Mesodermal cell (in vitro differentiated cells): ENCODE data around the gene AEBP1. TPM values are rescaled to one million over a fixed set of nuclear protein-coding genes. Genes with fewer than 3 reads are reported as not detected.
A peak's percentile ranks its signal among the peaks of the same experiment; 100 is the strongest.

Experiments used
- H3K27ac ChIP-seq: 2 replicates; pipeline ENCODE4 v1.7.0; 2013; ENCODE audit warnings: mild to moderate bottlenecking, low read depth, low read length, moderate library complexity; ENCODE audit not compliant: severe bottlenecking
- H3K36me3 ChIP-seq: 2 replicates; pipeline ENCODE4 v1.7.1; 2013; ENCODE audit warnings: mild to moderate bottlenecking, low read length, moderate library complexity; ENCODE audit not compliant: control insufficient read depth, insufficient read depth
- H3K4me1 ChIP-seq: one replicate; pipeline ENCODE4 v1.7.1; 2013; ENCODE audit warnings: mild to moderate bottlenecking, low read length; ENCODE audit not compliant: insufficient read depth, control insufficient read depth, poor library complexity, severe bottlenecking
- H3K4me3 ChIP-seq: 2 replicates; pipeline ENCODE4 v1.7.0; 2013; ENCODE audit warnings: low read length, control low read depth, mild to moderate bottlenecking; ENCODE audit not compliant: insufficient read depth, poor library complexity, severe bottlenecking; ENCODE audit errors: extremely low read depth
- H3K9me3 ChIP-seq: 2 replicates; pipeline ENCODE4 v1.7.1; 2013; ENCODE audit warnings: mild to moderate bottlenecking, low read length, moderate library complexity; ENCODE audit not compliant: control insufficient read depth
- WGBS, 2 experiments: methylation state at CpG; one replicate each; pipeline ENCODE4 v1.1.5; 2013; ENCODE audit warnings: missing lambda C conversion rate in 2 of 2; ENCODE audit not compliant: insufficient coverage in 2 of 2; 5-methylcytosine and 5-hydroxymethylcytosine counted together
- polyA plus RNA-seq, 2 experiments: library from polyadenylated mRNA; stranded (reverse); fragments of 50-300 nt; gene quantifications; one replicate each; pipeline ENCODE4 v1.2.3, GENCODE V29; 2013

The AEBP1 gene
- 109 TPM for polyA plus RNA-seq (2013, experiment 1 of 2)
- 89.5 TPM for polyA plus RNA-seq (2013, experiment 2 of 2)

DNA sequence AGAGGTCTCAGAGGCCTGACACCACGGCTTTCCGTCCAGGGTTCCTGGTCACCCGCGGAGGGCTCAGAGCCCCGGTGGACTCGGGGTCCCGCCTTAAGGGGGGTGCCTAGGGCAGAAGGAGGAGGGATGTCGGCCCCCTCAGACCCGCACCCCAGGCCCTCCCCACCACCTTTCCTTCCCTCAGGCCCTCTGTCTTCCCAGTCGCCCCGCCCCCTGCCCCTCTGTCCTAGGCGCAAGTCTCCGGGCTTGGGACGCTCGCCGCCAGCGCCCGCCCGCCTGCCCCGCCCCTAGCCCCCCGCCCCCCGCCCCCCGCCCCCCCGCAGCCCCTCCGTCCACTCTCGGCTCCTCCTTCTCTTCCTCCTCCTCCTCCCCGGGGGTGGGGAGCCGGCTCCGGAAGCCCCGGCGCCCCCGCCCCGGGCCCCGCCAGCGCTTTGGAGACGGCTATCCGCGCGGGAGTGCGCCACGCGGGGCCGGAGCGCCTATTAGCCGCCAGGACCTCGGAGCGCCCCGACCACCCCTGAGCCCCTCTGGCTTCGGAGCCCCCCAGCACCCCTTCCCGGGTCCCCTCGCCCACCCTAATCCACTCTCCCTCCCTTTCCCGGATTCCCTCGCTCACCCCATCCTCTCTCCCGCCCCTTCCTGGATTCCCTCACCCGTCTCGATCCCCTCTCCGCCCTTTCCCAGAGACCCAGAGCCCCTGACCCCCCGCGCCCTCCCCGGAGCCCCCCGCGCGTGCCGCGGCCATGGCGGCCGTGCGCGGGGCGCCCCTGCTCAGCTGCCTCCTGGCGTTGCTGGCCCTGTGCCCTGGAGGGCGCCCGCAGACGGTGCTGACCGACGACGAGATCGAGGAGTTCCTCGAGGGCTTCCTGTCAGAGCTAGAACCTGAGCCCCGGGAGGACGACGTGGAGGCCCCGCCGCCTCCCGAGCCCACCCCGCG is at the start of gene AEBP1:
TSS of gene AEBP1 (plus strand) at position 423 of the 937 bp plus-strand sequence. CDS start at position 744, 321 bp downstream.
- Histone ChIP-seq H3K36me3 (peaks cover 37% of the 10 kb centered on the region), H3K4me1 (peaks cover 19% of the 10 kb centered on the region), H3K9me3 (no peaks in the 10 kb centered on the region), H3K4me3 (peak within 1 kb of the TSS; percentile 72), H3K27ac (peak within 1 kb of the TSS; percentile 39)
- 1 to 5% methylated on average over 50 to 52 of the region's 87 CpGs for WGBS, 2 experiments

DNA sequence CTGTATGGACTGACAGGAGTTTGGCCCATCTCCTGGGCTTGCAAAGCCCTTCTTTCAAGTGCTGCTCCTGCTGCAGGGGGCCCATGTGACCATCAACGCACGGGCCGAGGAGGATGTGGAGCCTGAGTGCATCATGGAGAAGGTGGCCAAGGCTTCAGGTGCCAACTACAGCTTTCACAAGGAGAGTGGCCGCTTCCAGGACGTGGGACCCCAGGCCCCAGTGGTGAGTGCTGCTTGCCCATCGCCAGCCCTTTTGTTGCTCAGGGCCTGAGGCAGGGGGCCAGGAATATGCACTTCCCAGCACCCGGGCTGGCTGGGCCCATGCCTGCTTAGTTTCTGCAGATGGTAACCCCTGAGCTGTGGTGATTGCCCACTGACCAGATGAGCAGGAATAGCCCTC is 47.5 kb upstream of the AEBP1 start:
- WGBS, 2 experiments: 89 to 94% methylated on average over 7 of the region's 7 CpGs
- Histone ChIP-seq H3K4me1 (no peaks in the 10 kb centered on the region), H3K36me3 (peaks cover 95% of the 10 kb centered on the region), H3K27ac (no peak overlapping the region), H3K4me3 (no peak overlapping the region), H3K9me3 (no peaks in the 10 kb centered on the region)

GRCh38 chr7:44057181-44057848 is 46.8 kb upstream of the AEBP1 start:
- Histone ChIP-seq H3K4me3 (no peak overlapping the region), H3K4me1 (no peaks in the 10 kb centered on the region), H3K9me3 (no peaks in the 10 kb centered on the region), H3K36me3 (peaks cover 95% of the 10 kb centered on the region), H3K27ac (no peak overlapping the region)
- 96 to 99% methylated on average over 11 of the region's 11 CpGs for WGBS, 2 experiments

GRCh38 chr7:44057849-44058758 is 46.0 kb upstream of the AEBP1 start:
- Histone ChIP-seq H3K27ac (no peak overlapping the region), H3K4me3 (no peak overlapping the region), H3K36me3 (peaks cover 90% of the 10 kb centered on the region), H3K4me1 (no peaks in the 10 kb centered on the region), H3K9me3 (no peaks in the 10 kb centered on the region)
- WGBS, 2 experiments: 96 to 98% methylated on average over 19 to 24 of the region's 30 CpGs

- Histone ChIP-seq H3K9me3 (no peaks in the 10 kb centered on the region), H3K4me1 (no peaks in the 10 kb centered on the region), H3K27ac (no peak overlapping the region), H3K36me3 (peaks cover 83% of the 10 kb centered on the region), H3K4me3 (no peak overlapping the region)
- WGBS, 2 experiments: 100% methylated on average over 6 to 7 of the region's 7 CpGs
Observed at GRCh38 chr7:44058759-44059218, 45.4 kb upstream of the AEBP1 start.

- Histone ChIP-seq H3K36me3 (peaks cover 79% of the 10 kb centered on the region), H3K4me1 (no peaks in the 10 kb centered on the region), H3K27ac (no peak overlapping the region), H3K9me3 (no peaks in the 10 kb centered on the region), H3K4me3 (no peak overlapping the region)
- 94 to 99% methylated on average over 10 to 13 of the region's 14 CpGs for WGBS, 2 experiments
Observed at GRCh38 chr7:44059219-44060090, 44.7 kb upstream of the AEBP1 start.

DNA sequence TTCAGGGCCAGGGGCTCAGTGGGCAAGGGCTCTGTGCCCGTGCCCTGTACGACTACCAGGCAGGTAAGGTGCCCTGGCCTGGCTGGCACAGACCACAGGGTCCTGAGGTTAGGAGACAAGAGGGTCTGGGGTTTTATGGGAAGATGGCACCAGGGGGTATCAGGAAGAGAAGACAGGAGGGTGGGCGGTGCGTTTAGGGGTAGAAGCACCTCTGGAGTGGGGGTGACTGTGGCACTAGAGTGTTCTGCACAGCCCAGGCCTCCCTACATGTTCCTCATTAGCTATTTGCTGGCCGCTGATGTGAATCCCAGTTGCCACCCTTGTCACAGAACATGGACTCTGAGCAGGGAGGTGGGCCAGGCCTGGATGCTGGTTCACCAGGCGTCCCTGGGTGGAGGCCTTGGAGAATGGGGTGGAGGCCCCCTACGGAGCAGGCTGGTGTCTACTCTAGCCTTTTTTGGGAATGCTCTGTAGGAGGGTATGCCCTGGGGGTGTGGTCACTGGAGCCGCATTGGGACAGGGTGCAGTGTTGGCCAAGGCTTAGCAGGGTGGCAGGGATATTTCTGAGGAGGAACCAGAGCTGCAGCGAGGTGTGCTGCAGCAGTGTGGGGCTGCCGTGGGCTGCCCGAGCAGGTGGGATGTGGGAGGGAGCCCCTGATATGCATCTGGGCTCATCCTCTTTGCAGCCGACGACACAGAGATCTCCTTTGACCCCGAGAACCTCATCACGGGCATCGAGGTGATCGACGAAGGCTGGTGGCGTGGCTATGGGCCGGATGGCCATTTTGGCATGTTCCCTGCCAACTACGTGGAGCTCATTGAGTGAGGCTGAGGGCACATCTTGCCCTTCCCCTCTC is 43.8 kb upstream of the AEBP1 start:
- 88 to 93% methylated on average over 17 to 21 of the region's 21 CpGs for WGBS, 2 experiments
- Histone ChIP-seq H3K27ac (no peak overlapping the region), H3K4me1 (peaks cover 1% of the 10 kb centered on the region), H3K4me3 (no peak overlapping the region), H3K36me3 (peaks cover 70% of the 10 kb centered on the region), H3K9me3 (no peaks in the 10 kb centered on the region)

- peaks cover 64% of the 10 kb centered on the region for H3K36me3 ChIP-seq
- 93% methylated on average over 7 of the region's 8 CpGs for WGBS, 2 experiments
- peaks cover 7% of the 10 kb centered on the region for H3K4me1 ChIP-seq
- H3K9me3 ChIP-seq: no peaks in the 10 kb centered on the region
- H3K27ac ChIP-seq: no peak overlapping the region
- H3K4me3 ChIP-seq: no peak overlapping the region
Observed at GRCh38 chr7:44060948-44061644, 43.0 kb upstream of the AEBP1 start.
